CD14-positive monocyte (primary cell): ENCODE measurements around the gene HINT2. TPM values are rescaled to one million over a fixed set of nuclear protein-coding genes. Genes with fewer than 3 reads are reported as not detected.

Source experiments
- DNase-seq, 3 donors: peaks; one replicate each; pipeline ENCODE4 v3.0.0-alpha.2; 2011 to 2022
- H2AFZ ChIP-seq: 2 replicates; pipeline ENCODE4 v1.6.0; 2012; ENCODE audit warnings: mild to moderate bottlenecking, low read depth, low read length, inconsistent platforms; ENCODE audit not compliant: insufficient read depth, poor library complexity, severe bottlenecking
- H3K27ac ChIP-seq, 2 donors: 1 replicate in 1 of 2; 2 replicates in 1 of 2; pipeline ENCODE4 v1.5.1; 2012 to 2013; ENCODE audit warnings: low read length in 2 of 2, control low read depth in 1 of 2, inconsistent platforms in 1 of 2, low read depth in 1 of 2, mild to moderate bottlenecking in 1 of 2
- H3K27me3 ChIP-seq, 2 donors: one replicate each; pipeline versions ENCODE4 v1.6.0 to v1.6.1; 2011 to 2013; ENCODE audit warnings: low read length in 2 of 2; ENCODE audit not compliant: control insufficient read depth in 2 of 2, insufficient read depth in 2 of 2
- H3K36me3 ChIP-seq, 2 donors: replicated peaks in 1 of 2; 1 replicate in 1 of 2; 2 replicates in 1 of 2; pipeline versions ENCODE4 v1.5.1 to v1.6.1; 2012 to 2013; ENCODE audit warnings: low read length in 2 of 2, control low read depth in 1 of 2, inconsistent platforms in 1 of 2, mild to moderate bottlenecking in 1 of 2; ENCODE audit not compliant: insufficient read depth in 2 of 2, control insufficient read depth in 1 of 2
- H3K4me1 ChIP-seq, 2 donors: 1 replicate in 1 of 2; 2 replicates in 1 of 2; pipeline versions ENCODE4 v1.5.1 to v1.6.1; 2012 to 2013; ENCODE audit warnings: low read length in 2 of 2, control low read depth in 1 of 2, inconsistent platforms in 1 of 2, mild to moderate bottlenecking in 1 of 2, moderate library complexity in 1 of 2; ENCODE audit not compliant: insufficient read depth in 2 of 2, control insufficient read depth in 1 of 2
- H3K4me2 ChIP-seq: replicated peaks from 2 replicates; pipeline ENCODE3; 2012; ENCODE audit warnings: low read length, moderate library complexity, mild to moderate bottlenecking; ENCODE audit not compliant: poor library complexity, severe bottlenecking; ENCODE audit errors: extremely low read depth
- H3K4me3 ChIP-seq, 3 experiments: fragments of 200-600 bp in 1 of 3; sonication (generic) in 1 of 3; replicated peaks in 1 of 3; 1 replicate in 2 of 3; 2 replicates in 1 of 3; pipeline ENCODE4 v1.5.1; 2011 to 2013; ENCODE audit warnings: low read length in 3 of 3, mild to moderate bottlenecking in 3 of 3, control low read depth in 2 of 3, low read depth in 2 of 3, inconsistent platforms in 1 of 3, moderate library complexity in 1 of 3
- H3K79me2 ChIP-seq: 2 replicates; pipeline ENCODE4 v1.6.0; 2012; ENCODE audit warnings: mild to moderate bottlenecking, control low read depth, inconsistent platforms, low read length, moderate library complexity; ENCODE audit not compliant: insufficient read depth
- H3K9ac ChIP-seq: 2 replicates; pipeline ENCODE4 v1.6.0; 2017; ENCODE audit warnings: low read length, mild to moderate bottlenecking; ENCODE audit not compliant: insufficient read depth, poor library complexity, severe bottlenecking
- H3K9me3 ChIP-seq, 2 donors: replicated peaks in 1 of 2; 1 replicate in 1 of 2; 2 replicates in 1 of 2; pipeline versions ENCODE4 v1.5.1 to v1.6.1; 2012 to 2013; ENCODE audit warnings: low read length in 2 of 2, control low read depth in 1 of 2; ENCODE audit not compliant: control insufficient read depth in 1 of 2, insufficient read depth in 1 of 2
- H4K20me1 ChIP-seq: 2 replicates; pipeline ENCODE4 v1.6.0; 2012; ENCODE audit warnings: mild to moderate bottlenecking, low read length, control low read depth, moderate library complexity; ENCODE audit not compliant: insufficient read depth
- H3K27ac Mint-ChIP-seq, 7 donors: one replicate each; pipeline ENCODE4 v1.8.0; 2020; ENCODE audit warnings: mild to moderate bottlenecking in 7 of 7, mixed read lengths in 7 of 7, moderate library complexity in 6 of 7, inconsistent platforms in 2 of 7
- H3K27me3 Mint-ChIP-seq, 3 donors: one replicate each; pipeline ENCODE4 v1.8.0; 2021 to 2022; ENCODE audit warnings: low read depth in 3 of 3, mild to moderate bottlenecking in 3 of 3, mixed read lengths in 3 of 3, moderate library complexity in 3 of 3, inconsistent platforms in 1 of 3
- H3K36me3 Mint-ChIP-seq, 2 donors: one replicate each; pipeline ENCODE4 v1.8.0; 2020; ENCODE audit warnings: mixed read lengths in 2 of 2, inconsistent platforms in 1 of 2, mild to moderate bottlenecking in 1 of 2
- H3K4me1 Mint-ChIP-seq: one replicate; pipeline ENCODE4 v1.8.0; 2020; ENCODE audit warnings: mild to moderate bottlenecking, mixed read lengths
- H3K4me3 Mint-ChIP-seq, 2 donors: one replicate each; pipeline ENCODE4 v1.8.0; 2020; ENCODE audit warnings: mild to moderate bottlenecking in 2 of 2, mixed read lengths in 2 of 2, moderate library complexity in 1 of 2
- H3K9me3 Mint-ChIP-seq, 7 donors: one replicate each; pipeline ENCODE4 v1.8.0; 2020 to 2022; ENCODE audit warnings: mixed read lengths in 7 of 7, mild to moderate bottlenecking in 6 of 7, moderate library complexity in 6 of 7, inconsistent platforms in 2 of 7
- CTCF ChIP-seq: fragments of 200-600 bp; IDR thresholded peaks from one replicate; pipeline ENCODE4 v1.8.0; 2022; ENCODE audit warnings: antibody characterized with exemption, mild to moderate bottlenecking
- WGBS: methylation state at CpG from one replicate; pipeline ENCODE4 v1.1.5; 2013; ENCODE audit warnings: missing lambda C conversion rate; ENCODE audit not compliant: insufficient coverage; 5-methylcytosine and 5-hydroxymethylcytosine counted together
- intact Hi-C, 2 donors: fragments of 100-400 bp; cut with micrococcal nuclease; formaldehyde crosslinking; loops; one replicate each; pipeline versions ENCODE4 v1.15.0 to v1.15.1; 2023
- polyA plus RNA-seq, 3 donors: library from polyadenylated mRNA; depleted of rRNA in 1 of 3; unstranded in 2 of 3; stranded (reverse) in 1 of 3; fragments of 300-500 nt in 2 of 3; fragments of >200 nt in 1 of 3; fragmentation: Illumina TruSeq in 2 of 3; gene quantifications; 1 replicate in 2 of 3; 2 replicates in 1 of 3; pipeline ENCODE4 v1.2.3, GENCODE V29; 2012 to 2021

Gene HINT2
- polyA plus RNA-seq, 3 donors = 19.9 to 64.5 (median 59.1) TPM

- TF ChIP-seq CTCF = no peak
- Mint-ChIP-seq H3K27me3 (no peaks in the 10 kb centered on the region), H3K4me1 (no peaks in the 10 kb centered on the region), H3K36me3 (no peaks in the 10 kb centered on the region), H3K9me3 (peaks cover 0 to 3% (median 0%) of the 10 kb centered on the region in 7 donors), H3K27ac (peak overlapping the region in 1 of 7 donors; percentile 48), H3K4me3 (no peak overlapping the region)
- no peak overlapping the region for H3K27ac ChIP-seq
- no peak overlapping the region for H3K4me3 ChIP-seq
- H3K9ac ChIP-seq = no peak overlapping the region
- H3K79me2 ChIP-seq = no peaks in the 10 kb centered on the region
- no peaks in the 10 kb centered on the region for H3K36me3 ChIP-seq
- H3K4me1 ChIP-seq = no peaks in the 10 kb centered on the region
- intact Hi-C loops = no loop called here
- H4K20me1 ChIP-seq = no peaks in the 10 kb centered on the region
- H3K4me2 ChIP-seq = no peak overlapping the region
- H2AFZ ChIP-seq = no peak overlapping the region
- H3K9me3 ChIP-seq = no peaks in the 10 kb centered on the region
- H3K27me3 ChIP-seq = no peaks in the 10 kb centered on the region
- DNase-seq = no peak
Observed at GRCh38 chr9:35783418-35783817, 31.4 kb downstream of the HINT2 start.

GRCh38 chr9:35781066-35781465, 33.8 kb downstream of the HINT2 start:
- Histone ChIP-seq H3K4me3 (no peak overlapping the region), H3K4me1 (peaks cover 4% of the 10 kb centered on the region in 2 donors), H3K9ac (no peak overlapping the region), H2AFZ (no peak overlapping the region), H3K36me3 (no peaks in the 10 kb centered on the region), H4K20me1 (no peaks in the 10 kb centered on the region), H3K27me3 (no peaks in the 10 kb centered on the region), H3K27ac (no peak overlapping the region), H3K4me2 (no peak overlapping the region), H3K79me2 (no peaks in the 10 kb centered on the region), H3K9me3 (no peaks in the 10 kb centered on the region)
- no peak for TF ChIP-seq CTCF
- Mint-ChIP-seq H3K4me3 (no peak overlapping the region), H3K4me1 (peaks cover 3% of the 10 kb centered on the region), H3K27ac (no peak overlapping the region), H3K36me3 (no peaks in the 10 kb centered on the region), H3K27me3 (peaks cover 0 to 1% (median 0%) of the 10 kb centered on the region in 3 donors), H3K9me3 (peaks cover 0 to 3% (median 0%) of the 10 kb centered on the region in 7 donors)
- intact Hi-C loops = no loop called here
- no peak for DNase-seq
- WGBS = no CpG with 5 or more reads among the region's 2 CpGs
